T-helper 9 cell (primary cell): Measurements from ENCODE around the gene CUTA.
A peak's percentile ranks its signal among the peaks of the same experiment; 100 is the strongest.

ENCODE experiments used
- DNase-seq: peaks from one replicate; pipeline ENCODE4 v3.0.0-alpha.2; 2020
- total RNA-seq, 2 donors: gene quantifications; one replicate each; lab custom pipeline; 2026; lab: John Stamatoyannopoulos, UW

CUTA gene
- total RNA-seq: 68.6 to 86.6 reads per million in 2 donors

GRCh38 chr6:33417903-33418689 lies at the start of gene CUTA:
TSS of gene CUTA (minus strand) at chr6:33418107. CDS start at chr6:33418000, 107 bp downstream.
- peak; percentile 97 for DNase-seq

GRCh38 chr6:33467091-33467490 lies 49.2 kb upstream of the CUTA start:
- no peak for DNase-seq

- DNase-seq: no peak
Observed at GRCh38 chr6:33466075-33466735, 48.3 kb upstream of the CUTA start.

GRCh38 chr6:33459226-33459625 lies 41.3 kb upstream of the CUTA start:
- no peak for DNase-seq

- DNase-seq: no peak
Observed at GRCh38 chr6:33458676-33459075, 40.8 kb upstream of the CUTA start.

- no peak for DNase-seq
Observed at GRCh38 chr6:33456156-33456555, 38.2 kb upstream of the CUTA start.

- no peak for DNase-seq
Observed at GRCh38 chr6:33455051-33455450, 37.1 kb upstream of the CUTA start.

- peak; percentile 89 for DNase-seq
Observed at GRCh38 chr6:33454009-33454946, 36.4 kb upstream of the CUTA start, which contains the start of gene ZBTB9. TSS of gene ZBTB9 (plus strand) at chr6:33454576. CDS start at chr6:33455101, 525 bp downstream.

GRCh38 chr6:33453393-33454008 lies 35.6 kb upstream of the CUTA start:
- no peak for DNase-seq

- no peak for DNase-seq
Observed at GRCh38 chr6:33452496-33452895, 34.6 kb upstream of the CUTA start.

- no peak for DNase-seq
Observed at GRCh38 chr6:33451606-33452005, 33.7 kb upstream of the CUTA start.

GRCh38 chr6:33450434-33450833 lies 32.5 kb upstream of the CUTA start:
- no peak for DNase-seq

GRCh38 chr6:33446356-33446755 lies 28.4 kb upstream of the CUTA start:
- DNase-seq: no peak

- DNase-seq: no peak
Observed at GRCh38 chr6:33445119-33445603, 27.3 kb upstream of the CUTA start.

GRCh38 chr6:33443619-33444504 lies 26.0 kb upstream of the CUTA start:
- DNase-seq: no peak

- DNase-seq: no peak
Observed at GRCh38 chr6:33443025-33443424, 25.1 kb upstream of the CUTA start.

GRCh38 chr6:33442283-33442682 lies 24.4 kb upstream of the CUTA start:
- DNase-seq: no peak

- DNase-seq: no peak
Observed at GRCh38 chr6:33441457-33441856, 23.6 kb upstream of the CUTA start.

- DNase-seq: no peak
Observed at GRCh38 chr6:33440649-33441309, 22.9 kb upstream of the CUTA start.

GRCh38 chr6:33439956-33440648 lies 22.2 kb upstream of the CUTA start:
- no peak for DNase-seq
